ENCODE results near the gene CHST3.

DNA sequence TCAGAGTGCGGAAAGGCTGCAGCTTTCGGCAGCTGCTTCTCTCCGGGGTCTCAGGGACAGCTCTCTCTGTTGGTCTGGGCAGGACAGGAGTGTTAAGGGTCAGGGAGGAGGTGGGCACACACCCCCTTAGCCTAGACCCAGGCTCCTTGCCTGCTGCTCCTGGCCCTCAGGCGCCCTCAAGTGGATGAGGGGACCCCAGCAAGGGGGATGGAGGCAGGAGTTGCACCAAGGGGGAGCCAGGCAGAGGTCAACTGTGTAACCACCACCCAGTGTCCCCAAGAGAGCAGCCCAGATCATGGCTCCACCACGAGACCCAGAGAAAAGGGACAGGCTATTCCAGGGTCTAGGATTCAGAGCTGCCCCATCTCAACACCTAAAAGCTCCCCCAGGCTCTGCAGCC is 97.3 kb downstream of the CHST3 start:
- no peak for TF ChIP-seq YY1 (IDR thresholded peaks at IDR 0.05; ENCODE audit: low read depth, low read length)
- TF ChIP-seq, protein P1, sequence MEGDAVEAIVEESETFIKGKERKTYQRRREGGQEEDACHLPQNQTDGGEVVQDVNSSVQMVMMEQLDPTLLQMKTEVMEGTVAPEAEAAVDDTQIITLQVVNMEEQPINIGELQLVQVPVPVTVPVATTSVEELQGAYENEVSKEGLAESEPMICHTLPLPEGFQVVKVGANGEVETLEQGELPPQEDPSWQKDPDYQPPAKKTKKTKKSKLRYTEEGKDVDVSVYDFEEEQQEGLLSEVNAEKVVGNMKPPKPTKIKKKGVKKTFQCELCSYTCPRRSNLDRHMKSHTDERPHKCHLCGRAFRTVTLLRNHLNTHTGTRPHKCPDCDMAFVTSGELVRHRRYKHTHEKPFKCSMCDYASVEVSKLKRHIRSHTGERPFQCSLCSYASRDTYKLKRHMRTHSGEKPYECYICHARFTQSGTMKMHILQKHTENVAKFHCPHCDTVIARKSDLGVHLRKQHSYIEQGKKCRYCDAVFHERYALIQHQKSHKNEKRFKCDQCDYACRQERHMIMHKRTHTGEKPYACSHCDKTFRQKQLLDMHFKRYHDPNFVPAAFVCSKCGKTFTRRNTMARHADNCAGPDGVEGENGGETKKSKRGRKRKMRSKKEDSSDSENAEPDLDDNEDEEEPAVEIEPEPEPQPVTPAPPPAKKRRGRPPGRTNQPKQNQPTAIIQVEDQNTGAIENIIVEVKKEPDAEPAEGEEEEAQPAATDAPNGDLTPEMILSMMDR (IDR thresholded peaks at IDR 0.05 in 2 of 3, conservative IDR thresholded peaks at IDR 0.05 in 1 of 3; ENCODE audit: control insufficient read depth in 2 of 3, extremely low read depth in 1 of 3, insufficient read depth in 1 of 3, low read depth in 3 of 3, low read length in 3 of 3) = peak; percentile 16 to 55 (median 53); a peak in 4 of 6 replicates
- TF ChIP-seq CHD4 (IDR thresholded peaks at IDR 0.05) = no peak
- no peak for TF ChIP-seq POLR2A (IDR thresholded peaks at IDR 0.05; ENCODE audit: low read depth, low read length)
- TF ChIP-seq EED (IDR thresholded peaks at IDR 0.05; ENCODE audit: low read depth) = no peak
- no peak for TF ChIP-seq RFX5 (IDR thresholded peaks at IDR 0.05; ENCODE audit: low read depth, low read length)
- TF ChIP-seq, protein P2, sequence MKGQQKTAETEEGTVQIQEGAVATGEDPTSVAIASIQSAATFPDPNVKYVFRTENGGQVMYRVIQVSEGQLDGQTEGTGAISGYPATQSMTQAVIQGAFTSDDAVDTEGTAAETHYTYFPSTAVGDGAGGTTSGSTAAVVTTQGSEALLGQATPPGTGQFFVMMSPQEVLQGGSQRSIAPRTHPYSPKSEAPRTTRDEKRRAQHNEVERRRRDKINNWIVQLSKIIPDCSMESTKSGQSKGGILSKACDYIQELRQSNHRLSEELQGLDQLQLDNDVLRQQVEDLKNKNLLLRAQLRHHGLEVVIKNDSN (IDR thresholded peaks at IDR 0.05; ENCODE audit: borderline replicate concordance, extremely low read length, insufficient read depth, low read depth, low read length) = no peak
- TF ChIP-seq ZBED1 (IDR thresholded peaks at IDR 0.05; ENCODE audit: borderline replicate concordance) = no peak

Data from GM12878 (cell line).